NCI-H2227 (cell line): Measurements from ENCODE around the gene CNTLN.
"Not testable (repeated sequence)": the region's sequence is repeated elsewhere in the genome, so short reads cannot be mapped to it uniquely, and the experiment has no call there.

ENCODE experiments used
- DNase-seq: peaks from one replicate; lab custom pipeline; 2025; ENCODE audit not compliant: unreplicated experiment; lab: John Stamatoyannopoulos, UW

CNTLN gene

DNA sequence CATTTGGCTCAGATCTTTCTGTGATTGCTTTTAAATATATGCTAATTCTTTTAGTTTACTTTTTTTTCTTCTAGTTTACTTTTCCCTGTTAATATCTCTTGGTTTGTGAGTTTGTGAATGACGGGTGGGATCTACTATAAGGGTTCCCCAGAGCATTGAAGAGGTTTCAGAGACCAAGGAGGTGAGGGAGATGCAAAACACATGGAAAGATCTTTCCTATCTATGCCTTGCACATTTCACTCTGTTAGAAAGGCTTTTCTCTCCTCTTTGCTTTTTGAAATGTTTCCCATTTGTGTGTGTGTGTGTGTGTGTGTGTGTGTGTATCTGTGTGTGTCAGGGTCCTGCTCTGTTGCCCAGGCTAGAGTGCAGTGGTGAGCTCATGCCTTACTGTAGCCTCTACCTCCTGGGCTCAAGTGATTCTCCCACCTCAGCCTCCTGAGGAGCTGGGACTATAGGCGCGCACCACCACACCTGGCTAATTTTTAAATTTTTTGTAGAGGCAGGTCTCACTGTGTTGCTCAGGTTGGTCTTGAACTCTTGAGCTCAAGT is 50.7 kb downstream of the CNTLN start:
- DNase-seq = no peak

DNA sequence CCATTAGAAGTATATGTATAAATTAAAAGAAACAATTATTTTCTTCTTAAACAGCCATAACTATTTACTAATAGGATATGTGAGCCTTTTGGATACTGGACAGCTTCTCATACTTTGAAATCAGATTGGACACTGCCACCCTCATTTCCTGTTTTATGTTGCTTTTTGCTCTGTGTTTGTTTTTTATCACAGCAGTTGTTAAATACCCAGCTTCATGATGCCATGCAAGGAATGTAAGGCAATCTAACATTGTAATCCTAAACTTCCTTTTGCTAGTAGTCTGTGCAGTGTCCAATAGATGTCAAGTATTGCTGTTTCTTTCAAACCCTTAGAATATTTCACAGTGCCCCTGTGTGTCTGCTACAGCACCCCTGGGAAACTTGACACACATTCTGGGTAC is 56.2 kb downstream of the CNTLN start:
- no peak for DNase-seq

DNA sequence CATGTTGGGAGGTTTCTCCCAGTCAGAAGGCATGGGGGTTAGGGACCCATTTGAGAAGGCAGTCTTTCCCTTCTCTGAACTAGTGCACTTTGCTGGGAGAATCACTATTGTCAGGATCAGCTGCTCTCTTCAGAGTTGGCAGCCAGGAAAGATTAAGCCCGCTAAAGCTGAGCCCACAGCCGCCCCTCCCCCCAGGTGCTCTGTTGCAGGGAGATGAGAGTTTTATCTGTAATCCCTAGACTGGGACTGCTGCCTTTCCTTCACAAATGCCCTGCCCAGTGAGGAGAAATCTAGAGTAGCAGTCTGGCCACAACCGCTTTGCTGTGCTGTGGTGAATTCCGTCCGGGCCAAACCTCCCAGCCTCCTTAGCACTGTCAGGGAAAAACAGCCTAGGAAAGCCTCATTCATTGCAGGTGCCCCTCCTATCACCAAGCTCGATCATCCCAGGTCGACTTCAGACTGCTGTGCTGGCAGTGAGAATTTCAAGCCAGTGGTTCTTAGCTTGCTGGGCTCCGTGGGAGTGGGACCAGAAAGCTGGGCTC is 69.8 kb downstream of the CNTLN start:
- DNase-seq = no peak

DNA sequence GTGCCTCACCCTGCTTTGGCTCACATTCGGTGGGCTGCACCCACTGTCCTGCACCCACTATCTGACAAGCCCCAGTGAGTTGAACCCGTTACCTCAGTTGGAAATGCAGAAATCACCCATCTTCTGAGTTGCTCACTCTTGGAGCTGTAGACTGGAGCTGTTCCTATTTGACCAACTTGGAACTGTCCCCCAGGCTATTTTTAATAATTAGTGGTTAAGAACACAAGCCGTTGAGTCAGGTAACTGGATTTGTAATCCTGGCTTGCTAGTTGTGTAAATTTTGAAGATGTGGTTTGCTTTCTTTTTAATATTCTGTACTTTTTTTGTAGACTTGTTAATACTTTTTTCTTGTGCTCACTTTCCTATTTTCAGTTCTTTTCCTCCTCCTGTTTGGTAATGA is 81.2 kb downstream of the CNTLN start:
- no peak for DNase-seq

DNA sequence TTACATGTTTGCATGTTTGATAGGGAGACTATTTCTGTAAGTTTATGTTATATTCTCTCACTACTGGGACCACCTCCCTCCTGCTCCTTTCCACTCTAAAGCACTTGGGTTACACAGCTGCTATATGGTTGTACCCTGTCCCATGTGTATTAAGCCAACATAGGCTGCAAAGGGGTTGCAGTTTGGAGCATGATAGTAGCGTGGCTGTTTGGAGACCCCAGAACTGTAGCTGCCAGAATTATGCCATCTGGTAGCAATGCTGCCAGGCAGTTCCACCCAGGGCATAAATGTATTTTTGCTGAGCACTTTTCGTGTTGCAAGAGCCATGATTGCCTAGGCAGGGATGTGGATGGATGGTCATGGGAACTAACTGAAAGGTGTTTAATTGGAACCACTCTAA is 81.8 kb downstream of the CNTLN start:
- DNase-seq = no peak

DNA sequence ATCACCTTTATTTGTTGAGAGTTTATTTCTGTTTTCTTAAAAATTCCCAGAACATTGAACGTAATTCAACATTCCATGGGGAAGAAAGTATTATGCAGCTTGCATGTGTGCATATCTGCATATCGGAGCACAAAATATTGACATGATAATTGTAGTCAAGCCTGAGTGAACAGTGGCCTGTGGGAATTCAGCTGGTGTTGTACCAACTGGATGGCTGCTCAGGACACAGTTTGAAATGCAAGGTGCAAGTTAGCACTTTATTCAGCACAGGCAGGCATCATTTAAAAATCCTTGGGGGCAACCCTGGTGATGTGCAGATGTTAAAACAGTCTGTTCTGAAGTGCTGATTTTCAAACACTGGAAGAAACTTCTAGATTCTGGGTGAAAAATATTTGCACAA is 82.4 kb downstream of the CNTLN start:
- DNase-seq = no peak

DNA sequence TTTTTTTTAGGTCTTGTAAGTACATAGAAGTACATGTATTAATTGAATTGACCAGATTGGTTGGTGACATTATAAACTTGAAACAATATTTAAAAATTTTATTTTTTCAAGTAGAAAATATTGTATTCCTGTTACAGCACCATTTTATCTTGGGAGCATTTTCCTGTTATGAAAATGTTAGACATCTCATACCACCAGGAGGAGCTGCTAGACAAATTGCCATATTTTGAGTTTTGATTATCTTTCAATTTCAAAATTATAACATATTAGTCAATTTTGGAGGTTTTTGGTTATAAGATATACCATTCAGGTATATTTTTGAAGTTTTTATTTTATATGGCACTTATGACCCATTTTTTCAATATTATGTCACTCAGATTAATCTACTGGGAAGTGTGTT is 84.4 kb downstream of the CNTLN start:
- no peak for DNase-seq

DNA sequence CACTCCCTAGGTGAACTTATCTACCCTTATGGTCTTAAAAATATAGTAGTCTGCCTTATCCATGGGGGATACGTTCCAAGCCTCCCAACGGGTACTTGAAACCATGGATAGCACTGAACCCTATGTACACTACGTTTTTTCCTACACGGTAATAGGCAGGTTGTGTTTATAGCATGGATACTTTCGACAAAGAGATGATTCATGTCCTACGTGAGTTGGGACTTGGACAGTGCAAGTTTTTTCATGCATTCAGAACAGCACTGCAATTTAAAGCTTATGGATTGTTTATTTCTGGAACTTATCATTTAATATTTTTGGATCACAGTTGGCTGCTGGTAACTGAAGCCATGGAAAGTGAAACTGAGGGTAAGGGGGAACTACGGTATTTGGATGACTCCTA is 88.1 kb downstream of the CNTLN start:
- DNase-seq = no peak

DNA sequence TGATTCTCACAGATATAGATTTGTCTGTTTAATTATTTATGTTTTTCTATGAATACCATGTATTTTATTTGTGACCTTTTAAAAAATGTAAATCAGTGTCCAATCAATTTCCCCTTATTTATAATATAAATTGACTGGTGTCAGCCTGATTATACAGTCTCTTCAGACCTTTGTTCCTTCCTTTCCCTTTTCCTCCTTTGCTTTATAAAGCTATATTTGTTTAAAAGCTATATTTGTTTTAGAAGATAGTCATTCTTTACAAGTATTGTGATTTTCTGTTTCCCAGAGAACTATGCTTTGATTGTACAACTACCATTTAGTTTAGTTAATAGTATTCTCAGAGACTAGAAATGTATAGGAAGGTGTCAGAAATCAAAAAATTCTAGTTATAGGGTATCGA is 90.6 kb downstream of the CNTLN start:
- no peak for DNase-seq

DNA sequence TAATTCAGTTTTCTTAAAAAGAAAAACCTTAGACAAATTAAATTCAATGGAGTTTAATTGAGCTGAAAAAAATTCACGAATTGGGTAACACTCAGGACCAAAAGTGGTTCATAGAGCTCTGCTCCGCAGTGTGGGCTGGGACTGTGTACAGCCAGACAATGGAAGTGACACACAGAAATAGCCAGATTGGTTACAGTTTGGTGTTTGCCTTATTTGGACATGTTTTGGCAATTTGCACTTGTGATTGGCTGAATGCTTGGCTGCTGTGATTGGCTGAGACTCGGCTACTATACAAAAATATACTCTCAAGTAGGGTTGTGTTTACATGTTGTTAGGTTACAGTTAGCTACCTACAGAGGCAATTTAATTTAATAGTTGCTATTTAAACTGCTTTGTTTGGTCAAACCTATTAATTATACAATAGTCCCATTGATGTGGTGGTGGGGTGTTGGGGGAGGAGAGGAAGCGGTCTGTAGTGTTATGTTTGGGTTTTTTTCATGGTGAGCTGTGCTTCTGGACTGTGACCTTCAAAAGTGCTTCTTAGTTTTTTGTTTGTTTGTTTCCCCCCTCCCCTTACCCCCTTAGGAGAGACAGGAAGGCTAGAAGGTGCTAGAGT is 95.2 kb downstream of the CNTLN start:
- peak; percentile 5 for DNase-seq

DNA sequence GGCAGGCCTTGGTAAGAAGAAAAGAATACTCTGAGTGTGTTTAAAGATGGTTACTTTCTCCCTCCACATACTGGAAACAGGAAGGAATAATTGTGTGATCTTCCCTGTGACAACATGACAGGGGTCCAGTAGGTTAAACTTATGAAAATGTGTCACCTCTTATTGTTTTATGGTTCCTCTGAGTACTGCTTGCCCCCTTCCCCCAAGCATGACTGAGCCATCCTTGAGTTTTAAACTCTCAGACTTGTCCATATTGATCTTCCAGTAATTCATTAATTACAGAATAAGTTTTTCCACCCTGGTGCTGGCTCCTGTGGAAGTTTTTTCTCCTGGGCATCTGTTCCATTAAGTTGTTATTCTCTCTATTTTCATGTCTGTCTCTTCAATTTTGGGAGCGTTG is 95.8 kb downstream of the CNTLN start:
- DNase-seq = no peak

DNA sequence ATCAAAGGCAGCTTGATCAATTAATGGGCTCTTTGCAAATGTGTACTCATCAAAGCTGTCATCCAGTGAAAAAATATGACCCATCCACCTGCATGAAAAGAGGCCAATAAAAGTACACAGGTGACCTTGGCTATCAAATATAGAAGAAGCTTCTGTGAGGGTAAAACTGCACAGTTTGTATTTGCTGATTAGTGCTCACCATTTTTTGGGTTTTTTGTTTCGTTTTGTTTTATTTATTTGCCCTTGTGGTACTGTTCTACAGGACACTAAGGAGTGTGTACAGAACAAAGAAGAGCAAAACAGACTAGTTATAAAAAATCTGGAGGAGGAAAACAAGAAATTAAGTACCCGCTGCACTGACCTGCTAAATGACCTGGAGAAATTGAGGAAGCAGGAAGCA is 101.3 kb downstream of the CNTLN start:
- no peak for DNase-seq

DNA sequence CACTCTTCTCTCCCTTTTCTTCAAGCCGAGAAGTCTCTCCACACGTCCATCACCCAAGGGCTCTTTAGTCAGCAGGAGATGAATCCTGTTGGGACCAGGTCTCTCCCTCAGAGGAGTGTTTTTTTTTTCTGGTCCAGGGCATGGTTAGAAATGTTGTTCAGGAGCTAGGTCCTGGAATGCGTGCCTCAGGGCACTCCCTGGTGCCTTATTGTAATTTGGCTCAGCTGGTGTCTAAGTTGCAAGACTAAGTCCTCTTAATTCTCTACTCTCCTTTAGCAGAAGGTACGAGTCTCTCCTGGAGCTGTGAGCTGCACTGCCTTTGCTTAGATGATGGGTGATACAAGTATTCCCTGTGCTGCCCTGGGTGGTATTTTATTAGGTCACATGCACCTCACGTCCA is 111.9 kb downstream of the CNTLN start:
- no peak for DNase-seq

DNA sequence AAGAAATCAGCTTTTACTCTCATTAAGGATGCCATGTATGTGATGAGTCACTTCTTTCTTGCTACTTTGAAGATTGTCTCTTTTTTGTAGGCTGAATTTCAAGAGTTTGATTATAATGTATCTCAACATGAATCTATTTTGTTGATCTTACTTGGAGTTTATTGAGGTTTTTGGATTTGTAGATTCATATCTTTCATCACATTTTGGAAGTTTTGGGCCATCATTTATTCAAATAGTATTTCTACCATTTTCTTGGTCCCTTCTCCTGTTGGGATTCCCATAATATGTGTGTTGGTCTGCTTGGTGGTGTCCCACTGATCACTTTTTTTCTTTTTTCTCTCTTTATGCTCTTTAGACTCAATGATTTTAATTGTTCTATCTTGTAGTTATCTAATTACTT is 116.3 kb downstream of the CNTLN start:
- DNase-seq = no peak

DNA sequence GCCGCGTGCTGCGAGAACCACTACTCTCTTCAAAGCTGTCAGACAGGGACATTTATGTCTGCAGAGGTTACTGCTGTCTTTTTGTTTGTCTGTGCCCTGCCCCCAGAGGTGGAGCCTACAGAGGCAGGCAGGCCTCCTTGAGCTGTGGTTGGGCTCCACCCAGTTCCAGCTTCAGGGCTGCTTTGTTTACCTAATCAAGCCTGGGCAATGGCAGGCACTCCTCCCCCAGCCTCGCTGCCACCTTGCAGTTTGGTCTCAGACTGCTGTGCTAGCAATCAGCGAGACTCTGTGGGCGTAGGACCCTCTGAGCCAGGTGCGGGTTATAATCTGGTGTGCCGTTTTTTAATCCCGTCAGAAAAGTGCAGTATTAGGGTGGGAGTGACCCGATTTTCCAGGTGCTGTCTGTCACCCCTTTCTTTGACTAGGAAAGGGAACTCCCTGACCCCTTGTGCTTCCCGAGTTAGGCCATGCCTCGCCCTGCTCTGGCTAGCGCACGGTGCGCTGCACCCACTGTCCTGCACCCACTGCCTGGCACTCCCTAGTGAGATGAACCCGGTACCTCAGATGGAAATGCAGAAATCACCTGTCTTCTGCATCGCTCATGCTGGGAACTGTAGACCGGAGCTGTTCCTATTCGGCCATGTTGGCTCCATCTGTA is 133.8 kb downstream of the CNTLN start:
- DNase-seq = peak; percentile 65

DNA sequence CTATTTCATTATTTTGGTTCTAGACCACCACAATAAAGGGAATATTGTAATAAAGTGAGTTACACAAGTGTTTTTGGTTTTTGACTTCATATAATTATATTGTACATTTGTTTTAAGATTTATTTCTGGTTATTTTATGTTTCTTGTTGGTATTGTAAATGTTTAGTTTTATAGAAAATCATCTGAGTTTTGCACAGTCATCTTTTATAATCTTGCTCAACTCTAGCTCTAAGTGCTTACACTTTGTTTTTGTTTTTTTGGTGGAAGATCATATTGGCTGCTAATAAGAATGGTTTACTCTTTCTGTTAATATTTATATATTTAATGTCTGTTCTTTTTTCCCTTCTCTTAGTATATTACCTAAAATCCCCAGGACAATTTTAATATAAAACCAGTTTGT is 135.0 kb downstream of the CNTLN start:
- DNase-seq = no peak

DNA sequence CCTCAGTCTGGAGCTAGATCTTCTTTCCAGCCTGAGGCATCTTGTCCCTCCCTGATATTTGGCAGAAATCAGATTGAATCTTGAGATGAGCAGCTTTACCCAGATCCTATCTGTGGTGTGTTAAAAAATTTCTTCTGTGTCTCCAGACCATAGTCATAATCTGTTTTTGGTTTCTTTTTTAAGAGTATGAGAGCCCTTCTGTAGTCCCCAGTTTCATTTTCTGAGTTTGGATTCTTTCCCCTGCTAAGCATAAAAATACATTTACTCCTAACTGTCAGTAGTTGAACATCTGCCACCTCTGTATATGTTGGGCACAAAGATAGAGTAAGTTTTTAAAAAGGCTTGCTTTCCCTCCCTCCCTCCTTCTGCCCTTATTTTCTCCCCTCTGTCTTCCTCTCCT is 137.7 kb downstream of the CNTLN start:
- DNase-seq = no peak

DNA sequence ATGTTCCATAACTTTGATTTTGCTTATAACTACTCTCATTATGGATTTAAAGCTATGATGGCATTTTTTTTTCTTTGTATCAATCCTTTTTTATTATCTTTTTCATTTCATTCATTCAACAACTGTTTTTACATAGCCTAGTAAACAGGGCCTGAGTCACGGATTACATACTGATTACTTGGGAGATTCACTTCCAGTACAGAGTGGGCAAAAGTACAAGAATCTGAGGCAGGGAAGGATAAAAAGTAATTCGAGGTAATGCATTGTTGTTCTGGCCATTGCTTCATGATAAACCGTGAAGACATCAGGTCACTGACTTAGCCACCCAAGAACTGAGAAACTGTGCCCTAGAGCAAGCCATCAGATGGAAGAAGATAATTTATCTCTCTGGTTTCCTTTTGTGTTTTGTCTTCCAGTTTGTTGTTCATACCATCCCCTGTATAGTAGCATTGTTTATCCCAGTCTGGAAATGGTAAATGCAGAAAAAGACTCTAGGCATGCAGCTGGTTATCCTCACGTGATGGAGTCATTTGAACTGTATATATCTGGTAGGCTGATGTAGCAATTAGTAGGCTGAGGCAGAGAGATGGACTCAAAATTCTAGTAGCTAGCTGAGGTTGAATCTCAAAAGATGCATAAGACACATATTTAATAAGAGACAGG is 145.6 kb downstream of the CNTLN start:
- DNase-seq = no peak

DNA sequence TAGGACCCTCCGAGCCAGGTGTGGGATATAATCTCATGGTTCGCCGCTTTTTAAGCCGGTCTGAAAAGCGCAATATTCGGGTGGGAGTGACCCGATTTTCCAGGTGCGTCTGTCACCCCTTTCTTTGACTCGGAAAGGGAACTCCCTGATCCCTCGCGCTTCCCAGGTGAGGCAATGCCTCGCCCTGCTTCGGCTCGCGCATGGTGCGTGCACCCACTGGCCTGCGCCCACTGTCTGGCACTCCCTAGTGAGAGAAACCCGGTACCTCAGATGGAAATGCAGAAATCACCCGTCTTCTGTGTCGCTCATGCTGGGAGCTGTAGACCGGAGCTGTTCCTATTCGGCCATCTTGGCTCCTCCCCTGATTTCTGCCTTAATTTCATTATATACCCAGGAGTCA is 155.8 kb downstream of the CNTLN start:
- not testable (repeated sequence) for DNase-seq

DNA sequence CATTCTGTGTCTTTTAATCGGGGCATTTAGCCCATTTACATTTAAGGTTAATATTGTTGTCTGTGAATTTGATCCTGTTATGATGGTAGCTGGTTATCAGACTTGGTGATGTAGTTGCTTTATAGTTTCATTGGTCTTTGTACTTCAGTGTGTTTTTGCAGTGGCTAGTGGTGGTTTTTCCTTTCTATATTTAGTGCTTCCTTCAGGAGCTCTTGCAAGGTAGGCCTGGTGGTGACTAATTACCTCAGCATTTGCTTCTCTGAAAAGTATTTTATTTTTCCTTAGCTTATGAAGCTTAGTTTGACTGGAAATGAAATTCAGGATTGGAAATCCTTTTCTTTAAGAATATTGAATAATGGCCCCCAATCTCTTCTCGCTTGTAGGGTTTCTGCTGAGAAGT is 156.9 kb downstream of the CNTLN start:
- DNase-seq = no peak

DNA sequence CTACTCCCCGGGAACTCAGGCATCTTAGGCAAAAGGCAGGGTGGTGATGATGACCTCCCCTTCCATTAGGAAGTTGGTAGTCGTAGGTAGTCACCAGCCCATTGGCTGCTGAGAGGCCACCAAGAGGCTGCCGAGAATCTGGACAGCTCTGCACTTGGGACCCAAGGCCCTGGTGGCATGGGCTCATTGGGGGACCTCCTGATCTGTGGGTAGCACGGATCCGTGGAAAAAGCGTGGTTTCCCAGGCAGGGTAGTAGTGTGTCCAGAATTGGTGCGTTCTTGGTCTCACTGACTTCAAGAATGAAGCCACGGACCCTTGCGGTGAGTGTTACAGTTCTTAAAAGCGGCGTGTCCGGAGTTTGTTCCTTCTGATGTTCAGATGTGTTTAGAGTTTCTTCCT is 158.8 kb downstream of the CNTLN start:
- no peak for DNase-seq
